Activated T-cell treated with anti-CD3 and anti-CD28 coated beads for 1 hour (primary cell): ENCODE data around the gene ITGB8.

Experiments
- DNase-seq: peaks from one replicate; pipeline ENCODE4 v3.0.0-alpha.2; 2020; ENCODE audit warnings: low read depth

ITGB8 gene

DNA sequence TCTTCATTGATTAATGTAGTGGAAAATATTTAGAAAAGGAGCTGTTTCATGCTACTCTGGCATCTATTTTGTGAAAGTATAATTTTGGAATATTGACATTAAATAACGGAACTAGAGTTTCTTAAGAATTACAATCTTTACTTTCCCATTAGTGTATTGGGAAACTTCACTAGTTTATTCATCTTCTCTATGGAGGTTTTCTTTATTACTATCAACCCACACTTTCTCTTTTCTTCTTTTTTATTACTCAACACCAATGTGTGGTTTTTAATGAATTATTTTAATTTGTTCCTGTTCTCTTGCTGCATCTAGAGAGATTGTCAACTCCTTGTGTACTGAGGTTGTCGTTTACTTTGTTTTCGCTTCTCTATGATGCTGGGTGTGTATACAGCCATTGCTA lies 20.4 kb upstream of the ITGB8 start:
- no peak for DNase-seq

DNA sequence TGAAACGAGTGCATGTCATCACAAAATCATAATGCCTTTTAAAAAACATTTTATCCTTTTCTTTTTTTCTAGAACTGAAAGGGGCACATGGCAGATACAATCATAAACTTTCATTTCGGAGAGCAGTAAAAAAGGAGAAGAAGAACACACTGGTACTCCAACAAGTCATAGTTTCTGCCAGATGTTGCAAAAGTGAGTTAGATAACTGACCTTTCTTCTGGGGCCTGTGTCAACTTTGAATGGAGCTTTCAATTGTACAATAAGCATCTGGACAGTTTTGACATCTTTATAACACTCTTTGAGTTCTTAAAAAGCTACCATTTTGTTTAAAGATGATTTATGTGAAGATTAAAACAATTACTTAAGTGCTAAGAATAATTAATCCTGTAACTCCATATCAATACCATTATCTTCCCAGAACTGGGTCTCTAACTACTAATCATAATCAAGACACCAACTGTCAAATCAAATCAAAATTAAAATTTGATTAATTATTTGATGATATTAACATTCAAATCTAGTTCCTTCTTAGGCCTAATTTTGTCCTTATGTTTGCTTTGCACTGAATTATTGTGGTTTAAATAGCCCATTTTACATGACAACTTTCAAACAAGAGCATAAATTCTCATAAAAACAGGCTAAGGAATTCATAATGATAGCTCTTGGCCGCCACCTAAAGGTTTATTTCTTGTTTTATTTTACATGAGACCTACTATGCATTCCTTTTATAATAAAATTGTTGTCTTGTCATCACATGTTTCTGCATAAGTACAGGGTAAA lies 19.5 kb upstream of the ITGB8 start:
- no peak for DNase-seq

DNA sequence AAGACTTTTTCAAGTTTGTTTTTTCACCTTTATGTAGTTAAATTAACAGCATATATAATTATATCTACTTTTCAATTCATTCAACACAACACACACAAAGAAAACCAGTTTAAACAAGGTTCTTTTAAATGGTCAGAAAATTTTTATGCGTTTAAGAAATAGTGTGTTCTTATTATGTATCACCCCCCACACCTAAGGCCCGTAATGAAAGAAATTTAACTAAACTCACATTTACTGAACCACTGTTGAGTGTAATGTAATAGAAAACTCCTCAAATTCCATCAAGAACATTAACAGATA lies 19.0 kb upstream of the ITGB8 start:
- no peak for DNase-seq

DNA sequence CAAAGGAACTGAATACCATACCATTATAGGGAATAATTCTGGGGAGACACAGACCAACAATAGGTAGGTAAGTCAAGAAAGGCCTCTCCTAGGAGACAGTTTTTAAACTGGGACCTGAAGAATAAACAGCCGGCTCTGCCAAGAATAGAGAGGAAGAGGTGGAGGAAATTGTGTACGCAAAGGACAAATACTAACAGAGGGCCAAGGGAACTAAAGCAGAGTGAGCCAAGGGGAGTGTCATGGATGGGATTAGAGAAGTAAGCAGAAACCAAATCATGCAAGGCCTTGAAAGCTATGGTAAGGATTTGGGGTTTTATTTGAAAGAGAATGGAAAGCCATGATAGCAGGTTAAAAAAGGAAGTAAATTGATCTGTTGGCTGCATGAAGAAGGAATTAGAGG lies 18.1 kb upstream of the ITGB8 start:
- DNase-seq, result no peak

DNA sequence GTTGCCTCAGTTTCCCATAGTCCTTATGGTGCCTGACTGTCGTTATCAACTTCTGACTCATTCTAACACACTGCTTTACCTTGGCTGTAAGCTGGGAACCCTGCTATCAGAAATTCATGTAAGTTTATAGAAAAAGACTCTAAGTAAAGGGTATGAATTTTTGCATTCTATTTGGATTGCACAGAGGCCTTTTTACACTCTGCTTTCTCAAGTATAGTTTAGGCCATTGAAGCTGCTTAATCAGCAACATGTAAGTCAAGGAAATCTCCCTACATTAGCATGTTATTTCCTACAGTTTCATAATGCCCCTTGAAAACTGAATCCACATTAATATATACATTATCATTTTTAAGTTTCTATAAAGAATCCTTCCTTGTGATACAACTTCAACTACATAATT lies 17.1 kb upstream of the ITGB8 start:
- DNase-seq, result no peak

DNA sequence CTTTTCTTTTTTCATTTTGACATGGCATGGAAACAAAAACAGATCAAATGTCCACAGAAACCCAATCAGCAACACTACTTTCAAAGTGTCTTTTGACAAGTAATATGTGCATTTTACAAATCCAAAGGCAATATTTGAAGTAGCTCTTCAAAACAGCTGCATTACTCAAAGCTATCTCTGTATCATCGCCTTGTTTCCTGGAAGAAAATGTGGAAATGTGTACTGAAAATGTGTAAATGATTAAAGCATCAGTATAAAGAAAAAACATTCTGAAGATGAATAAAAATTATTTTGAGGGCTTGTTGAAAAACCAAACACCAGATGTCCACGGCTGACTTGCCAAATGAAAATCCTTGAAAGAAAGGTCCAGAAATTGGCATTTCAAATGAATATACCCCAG lies 16.5 kb upstream of the ITGB8 start:
- no peak for DNase-seq

DNA sequence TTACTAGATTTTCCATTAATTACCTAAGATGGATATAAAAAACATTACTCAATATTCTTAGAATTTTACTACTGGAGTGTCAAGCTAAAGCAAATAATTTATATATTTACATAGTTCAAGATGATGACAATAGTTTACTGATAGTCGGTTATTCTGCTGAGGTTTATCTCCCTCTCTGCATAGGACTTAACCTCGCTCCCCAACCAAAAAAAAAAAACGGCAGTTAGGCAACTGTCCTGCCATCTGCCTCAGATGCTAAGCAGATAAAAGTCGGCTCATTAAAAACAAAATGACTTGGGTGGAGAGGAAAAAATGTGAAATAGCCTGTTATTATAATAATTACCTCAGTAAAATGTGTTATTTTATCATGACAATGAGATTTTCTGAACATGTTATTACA lies 14.0 kb upstream of the ITGB8 start:
- no peak for DNase-seq

DNA sequence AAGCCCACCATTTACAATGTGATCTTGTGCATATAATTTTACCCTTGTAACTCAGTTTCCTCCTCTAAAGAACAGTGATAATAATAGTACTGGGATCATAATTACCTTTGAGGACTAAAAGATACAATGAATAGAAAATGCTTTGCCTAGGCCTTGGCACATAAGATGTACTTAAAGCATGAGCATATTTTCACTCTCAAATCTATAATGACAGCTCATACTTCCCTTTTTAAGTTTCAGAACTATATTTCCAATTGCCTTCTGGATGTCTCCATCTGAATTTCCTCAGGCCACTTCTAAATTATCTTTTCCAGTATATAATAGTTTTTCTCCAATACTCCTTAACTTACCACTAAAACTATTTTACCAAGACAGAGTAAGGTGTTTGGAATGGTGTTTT lies 13.3 kb upstream of the ITGB8 start:
- no peak for DNase-seq

DNA sequence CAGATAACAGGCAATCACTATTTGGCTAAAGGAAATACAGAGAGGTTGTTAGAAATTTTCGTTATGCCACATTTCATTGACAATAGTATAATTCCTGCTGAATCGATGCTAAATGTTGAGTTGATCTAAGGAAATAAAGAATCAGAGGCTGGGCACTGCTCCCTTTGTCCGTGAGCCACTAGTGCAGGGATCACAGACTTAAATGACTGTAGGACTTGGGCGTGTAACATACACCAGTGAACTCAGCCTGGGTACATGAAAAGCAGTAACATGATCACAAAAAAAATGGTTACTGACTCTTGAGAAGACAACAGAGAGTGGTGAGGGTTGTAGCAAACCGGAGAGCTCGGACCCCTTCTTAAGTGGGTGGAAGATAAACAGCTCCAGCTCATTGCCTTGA lies 11.8 kb upstream of the ITGB8 start:
- no peak for DNase-seq

DNA sequence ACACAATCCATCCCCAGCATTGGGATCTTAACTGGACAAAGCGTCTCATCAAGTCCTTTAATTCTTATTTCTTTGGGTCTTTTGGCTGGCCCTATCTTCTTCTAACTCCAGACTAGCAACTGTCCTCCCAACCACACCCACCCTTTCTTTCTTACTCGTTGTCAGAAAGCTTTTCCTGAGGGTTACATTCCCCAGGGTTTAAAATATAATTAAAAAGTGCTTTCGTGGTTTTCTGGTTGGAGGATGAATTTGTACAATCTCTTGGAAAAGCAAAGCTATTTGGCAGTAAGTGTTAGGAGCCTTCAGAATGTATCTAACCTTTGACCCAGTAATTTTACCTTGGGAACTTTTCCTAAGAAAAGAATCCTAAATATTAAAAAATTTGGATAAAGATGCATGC lies 10.4 kb upstream of the ITGB8 start:
- no peak for DNase-seq

DNA sequence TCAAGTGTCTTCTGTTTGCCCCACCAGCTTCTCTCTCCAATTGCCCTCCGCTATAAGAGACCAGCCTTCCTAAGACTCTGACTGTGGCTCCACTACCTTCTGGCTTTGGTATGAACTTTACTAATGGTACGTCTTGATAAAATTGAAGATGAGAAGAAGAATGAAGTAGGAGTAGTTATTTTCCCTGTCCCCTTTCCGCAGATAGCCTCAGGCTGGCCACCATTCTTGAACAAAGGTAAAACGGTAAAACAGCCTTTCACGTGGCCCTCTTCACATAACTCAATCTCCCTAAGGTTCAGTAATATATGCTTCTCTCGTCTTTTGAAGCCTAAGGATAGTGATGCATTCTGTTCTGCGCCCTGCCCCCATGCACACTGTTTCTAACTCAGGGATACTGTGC lies 9.9 kb upstream of the ITGB8 start:
- no peak for DNase-seq

DNA sequence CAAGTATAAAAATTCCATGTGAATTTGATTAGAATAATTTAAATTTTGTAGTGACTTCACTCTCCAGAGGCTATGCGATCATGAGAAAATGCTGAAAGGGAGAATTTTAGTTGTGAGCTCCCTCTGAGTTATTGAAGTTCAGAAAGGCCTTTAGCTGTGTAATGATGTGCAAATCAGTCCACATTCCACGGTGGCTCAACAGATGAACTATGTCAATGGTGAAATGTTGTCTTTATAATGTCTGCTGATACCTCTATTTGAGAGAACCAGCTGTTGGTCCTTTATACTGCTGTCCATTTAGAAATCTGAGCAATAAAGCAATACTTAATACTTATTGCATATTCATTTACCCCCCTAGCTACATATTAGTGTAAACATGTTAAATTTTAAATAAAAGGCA lies 7.1 kb upstream of the ITGB8 start:
- DNase-seq, result no peak

DNA sequence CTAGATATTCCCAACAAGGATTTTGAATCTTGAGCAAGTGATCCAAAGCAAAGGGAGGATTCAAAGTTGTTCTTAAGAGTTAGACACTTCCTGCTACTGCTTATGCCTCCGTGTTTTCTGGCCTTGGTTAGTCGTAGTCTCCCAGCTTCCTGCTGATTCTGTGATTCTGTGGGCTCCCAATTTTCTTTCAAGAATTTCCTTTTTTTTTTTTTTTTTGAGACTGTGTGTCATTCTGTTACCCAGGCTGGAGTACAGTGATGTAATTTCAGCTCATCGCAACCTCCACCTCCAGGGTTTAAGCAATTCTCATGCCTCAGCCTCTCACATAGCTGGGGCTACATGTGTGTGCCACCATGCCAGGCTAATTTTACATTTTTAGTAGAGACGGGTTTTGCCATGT lies 4.4 kb upstream of the ITGB8 start:
- no peak for DNase-seq

- DNase-seq, result no peak
Observed at GRCh38 chr7:20327055-20327454, 3.6 kb upstream of the ITGB8 start.

- DNase-seq, result no peak
Observed at GRCh38 chr7:20328027-20328426, 2.7 kb upstream of the ITGB8 start.

- DNase-seq, result no peak
Observed at GRCh38 chr7:20328692-20329091, 2.0 kb upstream of the ITGB8 start.

DNA sequence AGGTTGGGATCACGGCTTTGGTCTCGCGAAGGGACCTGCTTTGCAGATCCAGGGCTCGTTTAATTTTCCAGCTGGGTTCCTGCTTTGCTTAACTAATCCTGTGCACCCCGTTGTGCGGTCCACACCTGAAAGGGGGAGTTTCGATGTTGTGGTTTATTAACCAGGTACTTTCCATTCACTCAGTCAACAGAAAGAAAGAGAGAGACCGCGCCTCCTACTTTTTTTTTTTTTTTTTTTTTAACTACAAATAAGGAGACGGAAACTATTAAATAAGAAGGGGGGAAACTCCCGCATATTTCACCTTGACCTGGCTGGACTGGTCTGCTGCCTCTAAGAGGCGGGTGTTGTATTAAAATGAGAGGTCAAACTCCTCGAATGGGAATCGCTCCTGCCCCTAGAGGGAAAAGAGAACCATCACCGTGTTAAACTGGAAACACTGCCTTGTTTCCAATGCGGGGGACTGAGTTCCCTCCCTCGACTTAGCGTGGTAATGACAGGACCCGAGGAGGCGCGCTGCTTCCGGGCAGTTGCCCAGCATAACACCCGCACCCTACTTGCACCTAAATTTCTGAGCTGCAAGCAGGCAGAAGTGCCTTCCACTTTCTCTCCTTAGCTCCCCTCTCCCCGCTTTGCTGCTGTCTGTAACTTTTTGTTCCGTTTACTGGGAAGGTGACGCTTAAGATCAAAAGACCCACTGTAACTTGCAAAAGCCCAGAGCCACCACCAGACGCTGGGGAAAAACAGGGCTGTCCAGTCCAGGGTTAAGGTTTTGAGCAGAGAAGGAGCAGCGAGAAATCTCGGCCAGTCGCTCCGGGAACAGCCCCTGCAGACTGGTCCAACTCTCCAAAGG lies 1.1 kb upstream of the ITGB8 start:
- no peak for DNase-seq

DNA sequence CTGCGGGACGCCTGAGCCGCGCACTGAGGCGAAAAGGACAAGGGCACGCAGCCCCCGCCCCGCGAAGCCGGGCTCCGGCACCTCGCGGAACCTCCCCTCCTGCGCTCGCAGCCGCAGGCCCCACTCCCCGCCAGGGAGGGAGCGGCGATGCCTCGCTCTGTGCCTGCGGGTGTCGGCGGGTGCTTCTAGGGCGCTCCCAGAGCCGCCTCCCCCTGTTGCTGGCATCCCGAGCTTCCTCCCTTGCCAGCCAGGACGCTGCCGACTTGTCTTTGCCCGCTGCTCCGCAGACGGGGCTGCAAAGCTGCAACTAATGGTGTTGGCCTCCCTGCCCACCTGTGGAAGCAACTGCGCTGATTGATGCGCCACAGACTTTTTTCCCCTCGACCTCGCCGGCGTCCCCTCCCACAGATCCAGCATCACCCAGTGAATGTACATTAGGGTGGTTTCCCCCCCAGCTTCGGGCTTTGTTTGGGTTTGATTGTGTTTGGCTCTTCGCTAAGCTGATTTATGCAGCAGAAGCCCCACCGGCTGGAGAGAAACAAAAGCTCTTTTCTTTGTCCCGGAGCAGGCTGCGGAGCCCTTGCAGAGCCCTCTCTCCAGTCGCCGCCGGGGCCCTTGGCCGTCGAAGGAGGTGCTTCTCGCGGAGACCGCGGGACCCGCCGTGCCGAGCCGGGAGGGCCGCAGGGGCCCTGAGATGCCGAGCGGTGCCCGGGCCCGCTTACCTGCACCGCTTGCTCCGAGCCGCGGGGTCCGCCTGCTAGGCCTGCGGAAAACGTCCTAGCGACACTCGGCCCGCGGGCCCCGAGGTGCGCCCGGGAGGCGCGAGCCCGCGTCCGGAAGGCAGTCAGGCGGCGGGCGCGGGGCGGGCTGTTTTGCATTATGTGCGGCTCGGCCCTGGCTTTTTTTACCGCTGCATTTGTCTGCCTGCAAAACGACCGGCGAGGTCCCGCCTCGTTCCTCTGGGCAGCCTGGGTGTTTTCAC lies 519 bp downstream of the ITGB8 start:
- DNase-seq, result no peak

- DNase-seq, result no peak
Observed at GRCh38 chr7:20331910-20332813, 1.5 kb downstream of the ITGB8 start.

GRCh38 chr7:20338285-20338684 lies 7.6 kb downstream of the ITGB8 start:
- no peak for DNase-seq

DNA sequence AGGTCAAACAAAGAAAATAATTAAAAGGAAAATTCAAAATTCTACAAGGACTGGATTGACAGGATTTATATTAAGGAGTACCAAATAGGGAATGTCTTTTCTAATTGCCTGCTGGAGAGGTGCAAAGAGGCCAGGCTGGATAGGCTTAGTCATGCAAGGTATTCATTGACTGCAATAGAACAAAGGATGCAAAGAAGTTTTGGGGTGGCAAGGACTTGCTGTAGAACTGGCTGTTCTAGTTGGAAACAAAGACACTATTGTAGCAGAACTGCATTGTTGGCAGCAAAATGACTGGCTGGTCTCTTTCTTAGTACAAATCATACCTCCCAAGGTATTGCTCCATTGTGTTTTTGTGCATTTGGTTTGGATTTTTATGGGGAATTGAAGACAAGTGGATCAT lies 10.1 kb downstream of the ITGB8 start:
- no peak for DNase-seq

DNA sequence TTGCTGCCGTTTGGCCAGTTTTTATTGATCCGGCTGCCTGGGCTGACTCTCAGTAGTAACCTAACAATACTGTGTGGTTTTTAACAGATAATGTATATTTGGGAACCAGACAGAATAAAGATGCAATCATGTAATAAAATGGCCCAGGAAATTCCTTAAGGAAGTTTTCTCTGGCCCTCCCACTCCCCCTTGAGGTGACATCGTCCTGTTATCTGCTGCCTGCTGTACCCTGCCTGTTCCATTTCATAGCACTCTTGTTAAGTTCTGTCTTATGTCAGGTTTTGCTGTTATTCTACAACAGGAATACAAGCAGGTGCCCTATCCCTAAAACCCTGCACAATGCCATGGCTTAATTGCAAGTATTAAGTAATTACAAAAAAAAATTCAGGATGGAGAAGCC lies 12.5 kb downstream of the ITGB8 start:
- no peak for DNase-seq
